Karpas-422 (cell line): ENCODE results near the gene ANO6. TPM values are rescaled to one million over a fixed set of nuclear protein-coding genes. Genes with fewer than 3 reads are reported as not detected.

ENCODE experiments used
- DNase-seq: peaks from one replicate; pipeline ENCODE4 v3.0.0-alpha.2; 2015
- H2AFZ ChIP-seq: fragments of 200-600 bp; sonication (generic); 2 replicates; pipeline ENCODE4 v1.6.1; 2014; ENCODE audit warnings: antibody characterized with exemption, low read length, mixed read lengths
- H3K27ac ChIP-seq: fragments of 200-600 bp; sonication (generic); 2 replicates; pipeline ENCODE4 v1.5.1; 2014; ENCODE audit warnings: mild to moderate bottlenecking, low read length, moderate library complexity
- H3K27me3 ChIP-seq: fragments of 200-600 bp; sonication (generic); 2 replicates; pipeline ENCODE4 v1.6.1; 2014; ENCODE audit warnings: low read length, mixed read lengths
- H3K36me3 ChIP-seq: fragments of 200-600 bp; sonication (generic); 2 replicates; pipeline ENCODE4 v1.6.1; 2014; ENCODE audit warnings: low read length, mixed read lengths; ENCODE audit not compliant: insufficient read depth
- H3K4me1 ChIP-seq: fragments of 200-600 bp; sonication (generic); 2 replicates; pipeline ENCODE4 v1.6.1; 2014; ENCODE audit warnings: mild to moderate bottlenecking, low read length, mixed read lengths
- H3K4me2 ChIP-seq: fragments of 200-600 bp; sonication (generic); 2 replicates; pipeline ENCODE4 v1.6.1; 2014; ENCODE audit warnings: low read length, low read depth, mild to moderate bottlenecking; ENCODE audit not compliant: poor library complexity, severe bottlenecking
- H3K4me3 ChIP-seq: fragments of 200-600 bp; sonication (generic); 2 replicates; pipeline ENCODE4 v1.5.1; 2014; ENCODE audit warnings: mild to moderate bottlenecking, antibody characterized with exemption, low read length, mixed read lengths
- H3K79me2 ChIP-seq: fragments of 200-600 bp; sonication (generic); 2 replicates; pipeline ENCODE4 v1.6.1; 2014; ENCODE audit warnings: mild to moderate bottlenecking, low read length, mixed read lengths
- H3K9ac ChIP-seq: fragments of 200-600 bp; sonication (generic); 2 replicates; pipeline ENCODE4 v1.6.0; 2014; ENCODE audit warnings: low read length
- H3K9me2 ChIP-seq: fragments of 200-600 bp; sonication (generic), shearing (Covaris generic); replicated peaks from 2 replicates; pipeline ENCODE4 v1.6.0; 2014; ENCODE audit warnings: mild to moderate bottlenecking, low read length, moderate library complexity; ENCODE audit not compliant: insufficient read depth
- H3K9me3 ChIP-seq: fragments of 300-700, 200-600 bp; sonication (generic); 2 replicates; pipeline ENCODE4 v1.6.1; 2014; ENCODE audit warnings: low read length, mixed read lengths
- H4K20me1 ChIP-seq: fragments of 200-600 bp; sonication (generic); 2 replicates; pipeline ENCODE4 v1.6.1; 2014; ENCODE audit warnings: mild to moderate bottlenecking, antibody characterized with exemption, low read length, low read depth; ENCODE audit not compliant: insufficient read depth
- total RNA-seq: library from RNA; depleted of rRNA; stranded (reverse); fragments of >200 nt; shearing (Covaris generic); gene quantifications from 2 replicates; pipeline ENCODE4 v1.2.3, GENCODE V29; 2014; ENCODE audit warnings: low replicate concordance

The ANO6 gene
- total RNA-seq, 1 experiment from 2014 or later, result 1.1 TPM

- Histone ChIP-seq H3K9me2 (no peaks in the 10 kb centered on the region), H3K4me2 (no peak overlapping the region), H4K20me1 (no peaks in the 10 kb centered on the region), H2AFZ (no peak overlapping the region), H3K9ac (no peak overlapping the region), H3K27me3 (no peaks in the 10 kb centered on the region), H3K4me1 (no peaks in the 10 kb centered on the region), H3K27ac (no peak overlapping the region), H3K79me2 (no peaks in the 10 kb centered on the region), H3K4me3 (no peak overlapping the region), H3K9me3 (no peaks in the 10 kb centered on the region), H3K36me3 (no peaks in the 10 kb centered on the region)
- DNase-seq, result no peak
Observed at GRCh38 chr12:45226021-45226420, 10.1 kb downstream of the ANO6 start.

GRCh38 chr12:45227316-45228067, 11.6 kb downstream of the ANO6 start:
- no peaks in the 10 kb centered on the region for H3K9me2 ChIP-seq
- H3K4me1 ChIP-seq, result no peaks in the 10 kb centered on the region
- H3K79me2 ChIP-seq, result no peaks in the 10 kb centered on the region

GRCh38 chr12:45231515-45232145, 15.7 kb downstream of the ANO6 start:
- Histone ChIP-seq H3K4me2 (no peak overlapping the region), H3K79me2 (no peaks in the 10 kb centered on the region)

More at GRCh38 chr12:45227316-45228067, 11.6 kb downstream of the ANO6 start:
- Histone ChIP-seq H4K20me1 (no peaks in the 10 kb centered on the region), H2AFZ (no peak overlapping the region), H3K9ac (no peak overlapping the region), H3K36me3 (no peaks in the 10 kb centered on the region), H3K27me3 (no peaks in the 10 kb centered on the region), H3K4me3 (no peak overlapping the region), H3K4me2 (no peak overlapping the region), H3K9me3 (no peaks in the 10 kb centered on the region), H3K27ac (no peak overlapping the region)
- no peak for DNase-seq

GRCh38 chr12:45232146-45232755, 16.4 kb downstream of the ANO6 start:
- Histone ChIP-seq H3K27me3 (no peaks in the 10 kb centered on the region), H3K4me3 (no peak overlapping the region), H3K9me2 (no peaks in the 10 kb centered on the region), H3K36me3 (no peaks in the 10 kb centered on the region), H3K79me2 (no peaks in the 10 kb centered on the region), H3K9me3 (no peaks in the 10 kb centered on the region), H2AFZ (no peak overlapping the region), H3K4me1 (no peaks in the 10 kb centered on the region), H3K27ac (no peak overlapping the region), H4K20me1 (no peaks in the 10 kb centered on the region), H3K4me2 (no peak overlapping the region), H3K9ac (no peak overlapping the region)
- DNase-seq, result no peak

More at GRCh38 chr12:45231515-45232145, 15.7 kb downstream of the ANO6 start:
- Histone ChIP-seq H3K36me3 (no peaks in the 10 kb centered on the region), H3K27me3 (no peaks in the 10 kb centered on the region), H3K27ac (no peak overlapping the region), H4K20me1 (no peaks in the 10 kb centered on the region), H2AFZ (no peak overlapping the region), H3K9me3 (no peaks in the 10 kb centered on the region), H3K4me1 (no peaks in the 10 kb centered on the region), H3K9me2 (no peaks in the 10 kb centered on the region), H3K9ac (no peak overlapping the region), H3K4me3 (no peak overlapping the region)
- DNase-seq, result no peak

- no peaks in the 10 kb centered on the region for H3K79me2 ChIP-seq
- H3K9ac ChIP-seq, result no peak overlapping the region
- no peaks in the 10 kb centered on the region for H3K27me3 ChIP-seq
- H3K4me1 ChIP-seq, result no peaks in the 10 kb centered on the region
- no peak overlapping the region for H3K4me3 ChIP-seq
- no peaks in the 10 kb centered on the region for H4K20me1 ChIP-seq
- H3K9me3 ChIP-seq, result no peaks in the 10 kb centered on the region
- H3K36me3 ChIP-seq, result no peaks in the 10 kb centered on the region
- DNase-seq, result no peak
- no peak overlapping the region for H2AFZ ChIP-seq
- H3K4me2 ChIP-seq, result no peak overlapping the region
- H3K9me2 ChIP-seq, result no peaks in the 10 kb centered on the region
- H3K27ac ChIP-seq, result no peak overlapping the region
Observed at GRCh38 chr12:45232756-45233372, 17.0 kb downstream of the ANO6 start.

- no peak overlapping the region for H3K9ac ChIP-seq
- no peak overlapping the region for H3K4me3 ChIP-seq
- H3K4me2 ChIP-seq, result no peak overlapping the region
- H3K27me3 ChIP-seq, result no peaks in the 10 kb centered on the region
- no peaks in the 10 kb centered on the region for H4K20me1 ChIP-seq
- no peaks in the 10 kb centered on the region for H3K9me3 ChIP-seq
- H3K79me2 ChIP-seq, result no peaks in the 10 kb centered on the region
- no peak for DNase-seq
- no peaks in the 10 kb centered on the region for H3K9me2 ChIP-seq
- H3K36me3 ChIP-seq, result no peaks in the 10 kb centered on the region
- no peak overlapping the region for H3K27ac ChIP-seq
- no peaks in the 10 kb centered on the region for H3K4me1 ChIP-seq
- no peak overlapping the region for H2AFZ ChIP-seq
Observed at GRCh38 chr12:45234139-45234865, 18.4 kb downstream of the ANO6 start.

- H3K4me2 ChIP-seq, result no peak overlapping the region
- H4K20me1 ChIP-seq, result no peaks in the 10 kb centered on the region
- H3K79me2 ChIP-seq, result no peaks in the 10 kb centered on the region
Observed at GRCh38 chr12:45235087-45236025, 19.5 kb downstream of the ANO6 start.

More at GRCh38 chr12:45235087-45236025, 19.5 kb downstream of the ANO6 start:
- Histone ChIP-seq H3K9me3 (no peaks in the 10 kb centered on the region), H3K9ac (no peak overlapping the region), H3K4me3 (no peak overlapping the region), H3K4me1 (no peaks in the 10 kb centered on the region), H3K27me3 (no peaks in the 10 kb centered on the region), H2AFZ (no peak overlapping the region), H3K36me3 (no peaks in the 10 kb centered on the region), H3K9me2 (no peaks in the 10 kb centered on the region), H3K27ac (no peak overlapping the region)
- DNase-seq, result no peak
